Body of pancreas (tissue), 4 donors: ENCODE results near the gene SOAT2. TPM values are rescaled to one million over a fixed set of nuclear protein-coding genes. Genes with fewer than 3 reads are reported as not detected.

Source experiments
- ATAC-seq: fragments of 150-250 bp; one replicate; pipeline ENCODE4 v1.9.1; 2016
- DNase-seq, 4 donors: peaks; one replicate each; pipeline ENCODE4 v3.0.0-alpha.2; 2019
- H3K27ac ChIP-seq, 4 donors: fragments of 200-600 bp; sonication (generic); 1 replicate in 3 of 4; 2 replicates in 1 of 4; pipeline versions ENCODE4 v1.5.1 to v1.6.1; 2016 to 2019; ENCODE audit warnings: mild to moderate bottlenecking in 1 of 4, mixed read lengths in 1 of 4, moderate library complexity in 1 of 4
- H3K27me3 ChIP-seq, 2 donors: fragments of 200-600 bp; sonication (generic); one replicate each; pipeline ENCODE4 v1.6.0; 2016; ENCODE audit warnings: mild to moderate bottlenecking in 1 of 2
- H3K36me3 ChIP-seq, 2 donors: fragments of 200-600 bp; sonication (generic); replicated peaks in 1 of 2; 2 replicates each; pipeline ENCODE4 v1.5.1; 2016; ENCODE audit warnings: low read depth in 2 of 2; ENCODE audit not compliant: insufficient read depth in 1 of 2
- H3K4me1 ChIP-seq: fragments of 200-600 bp; sonication (generic); one replicate; pipeline ENCODE4 v1.6.0; 2016
- H3K4me3 ChIP-seq, 2 donors: fragments of 200-600 bp; sonication (generic); 1 replicate in 1 of 2; 2 replicates in 1 of 2; pipeline ENCODE4 v1.5.1; 2016 to 2019
- H3K9me3 ChIP-seq, 3 donors: fragments of 200-600 bp; sonication (generic); 1 replicate in 2 of 3; 2 replicates in 1 of 3; pipeline ENCODE4 v1.5.1; 2016
- CTCF ChIP-seq, 7 experiments: fragments of 450-650 bp in 4 of 7; fragments of 200-600 bp in 3 of 7; sonication (generic) in 3 of 7; IDR thresholded peaks; one replicate each; pipeline ENCODE4 v1.5.1; 2016 to 2019; ENCODE audit warnings: antibody characterized with exemption in 7 of 7
- POLR2A ChIP-seq, 3 donors: fragments of 450-650 bp; IDR thresholded peaks; one replicate each; pipeline ENCODE4 v1.6.1; 2016; ENCODE audit warnings: antibody characterized with exemption in 3 of 3, mild to moderate bottlenecking in 2 of 3
- WGBS, 2 donors: methylation state at CpG; one replicate each; pipeline ENCODE4 v1.1.5; 2017; 5-methylcytosine and 5-hydroxymethylcytosine counted together
- intact Hi-C: fragments of 100-400 bp; cut with DNase I; formaldehyde crosslinking; loops from one replicate; pipeline ENCODE4 v1.15.1; 2023
- total RNA-seq, 2 donors: library from RNA; depleted of rRNA; stranded (reverse); fragments of >200 nt; gene quantifications; one replicate each; pipeline ENCODE4 v1.1.0, GENCODE V29; 2016

SOAT2 gene
- total RNA-seq, 2 donors from 2014 or later, result not detected

- no peaks in the 10 kb centered on the region for H3K9me3 ChIP-seq
- no peak for TF ChIP-seq CTCF (IDR thresholded peaks at IDR 0.05)
- no peak for TF ChIP-seq POLR2A (IDR thresholded peaks at IDR 0.05)
- intact Hi-C loops, result no loop called here
- no peak overlapping the region for H3K4me3 ChIP-seq
- 92 to 100% methylated on average over 2 to 7 of the region's 7 CpGs for WGBS, 2 donors
- ATAC-seq (no peak), DNase-seq (no peak)
- H3K4me1 ChIP-seq, result peaks cover 58% of the 10 kb centered on the region
- H3K27me3 ChIP-seq, result no peaks in the 10 kb centered on the region
- H3K27ac ChIP-seq, result no peak overlapping the region
- H3K36me3 ChIP-seq, result no peaks in the 10 kb centered on the region
Measured at GRCh38 chr12:53056901-53057300, 46.4 kb upstream of the SOAT2 start.

GRCh38 chr12:53057816-53058500 lies 45.3 kb upstream of the SOAT2 start:
- DNase-seq (peak in 2 of 4 donors; percentile 3 to 10), ATAC-seq (no peak)
- H3K36me3 ChIP-seq, result no peaks in the 10 kb centered on the region
- H3K4me1 ChIP-seq, result peaks cover 57% of the 10 kb centered on the region
- no peak overlapping the region for H3K4me3 ChIP-seq
- intact Hi-C loops, result no loop called here
- WGBS, 2 donors, result 81 to 89% methylated on average over 6 to 13 of the region's 13 CpGs
- no peaks in the 10 kb centered on the region for H3K9me3 ChIP-seq
- no peaks in the 10 kb centered on the region for H3K27me3 ChIP-seq
- TF ChIP-seq CTCF (IDR thresholded peaks at IDR 0.05) (no peak), POLR2A (IDR thresholded peaks at IDR 0.05) (no peak)
- H3K27ac ChIP-seq, result no peak overlapping the region

DNA sequence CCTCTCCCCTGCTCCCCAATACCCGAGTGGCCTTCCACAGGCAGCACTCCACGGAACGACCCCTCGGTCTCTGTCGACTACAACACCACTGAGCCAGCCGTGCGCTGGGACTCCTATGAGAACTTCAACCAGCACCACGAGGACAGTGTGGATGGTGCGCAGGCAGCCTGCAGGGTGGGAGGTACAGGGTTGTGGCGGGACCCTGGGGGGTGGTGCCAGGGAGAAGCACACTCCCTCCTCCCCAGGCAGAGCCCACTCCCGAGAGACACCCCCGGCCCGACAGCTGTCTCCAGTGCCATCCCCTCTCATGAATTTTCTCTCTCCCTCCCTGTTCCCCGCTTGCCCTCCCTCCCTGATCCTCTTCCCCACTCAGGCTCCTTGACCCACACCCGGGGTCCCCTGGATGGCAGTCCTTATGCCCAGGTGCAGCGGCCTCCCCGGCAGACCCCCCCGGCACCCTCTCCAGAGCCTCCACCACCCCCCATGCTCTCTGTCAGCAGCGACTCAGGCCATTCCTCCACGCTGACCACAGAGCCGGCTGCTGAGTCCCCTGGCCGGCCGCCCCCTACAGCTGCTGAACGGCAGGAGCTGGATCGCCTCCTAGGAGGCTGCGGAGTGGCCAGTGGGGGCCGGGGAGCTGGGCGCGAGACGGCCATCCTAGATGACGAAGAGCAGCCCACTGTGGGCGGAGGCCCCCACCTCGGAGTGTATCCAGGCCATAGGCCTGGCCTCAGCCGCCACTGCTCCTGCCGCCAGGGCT lies 44.4 kb upstream of the SOAT2 start:
- Histone ChIP-seq H3K4me1 (peaks cover 48% of the 10 kb centered on the region), H3K36me3 (peaks cover 0 to under 1% of the 10 kb centered on the region in 2 donors), H3K27me3 (no peaks in the 10 kb centered on the region), H3K27ac (no peak overlapping the region), H3K4me3 (no peak overlapping the region), H3K9me3 (no peaks in the 10 kb centered on the region)
- peak in 2 of 4 donors; percentile 4 to 17 for DNase-seq
- no peak for ATAC-seq
- intact Hi-C loops, result no loop called here
- TF ChIP-seq POLR2A (IDR thresholded peaks at IDR 0.05) (no peak), CTCF (IDR thresholded peaks at IDR 0.05) (no peak)
- 87 to 89% methylated on average over 18 to 28 of the region's 35 CpGs for WGBS, 2 donors

GRCh38 chr12:53059434-53060063 lies 43.7 kb upstream of the SOAT2 start:
- H3K27ac ChIP-seq, result peak overlapping the region in 1 of 4 donors; percentile 66
- DNase-seq, result peak in 2 of 4 donors; percentile 7 to 12

More at GRCh38 chr12:53059434-53060063, 43.7 kb upstream of the SOAT2 start:
- WGBS, 2 donors, result 92 to 93% methylated on average over 19 to 23 of the region's 24 CpGs
- intact Hi-C loops, result loop anchor here (10.0 kb wide), 1 partner anchor 135 kb away; no protein-coding TSS in a partner anchor
- no peak for TF ChIP-seq CTCF (IDR thresholded peaks at IDR 0.05)
- no peak for TF ChIP-seq POLR2A (IDR thresholded peaks at IDR 0.05)
- Histone ChIP-seq H3K36me3 (peaks cover 0 to 4% of the 10 kb centered on the region in 2 donors), H3K27me3 (no peaks in the 10 kb centered on the region), H3K9me3 (no peaks in the 10 kb centered on the region), H3K4me1 (peaks cover 42% of the 10 kb centered on the region), H3K4me3 (no peak overlapping the region)
- no peak for ATAC-seq
